SK-N-SH (cell line): ENCODE results near the gene SUCLG2. TPM values are rescaled to one million over a fixed set of nuclear protein-coding genes. Genes with fewer than 3 reads are reported as not detected.

ENCODE experiments used
- CTCF ChIA-PET: fragments of 300-600, 350-600 bp; formaldehyde crosslinking; extraction: SDS; loops from one replicate; lab custom pipeline; 2021; lab: Yijun Ruan, JAX
- POLR2A ChIA-PET: fragments of 350-600 bp; sonication (Branson Sonifier 250); formaldehyde crosslinking; extraction: SDS; loops from one replicate; lab custom pipeline; 2020; ENCODE audit warnings: antibody characterized with exemption, inconsistent platforms; lab: Yijun Ruan, JAX
- DNase-seq: peaks from one replicate; pipeline ENCODE4 v3.0.0; 2012
- H2AFZ ChIP-seq: fragments of 200-600 bp; sonication (generic); 2 replicates; pipeline ENCODE4 v1.8.1; 2016; ENCODE audit warnings: antibody characterized with exemption, mild to moderate bottlenecking, low read depth
- H3F3A ChIP-seq: fragments of 200-600 bp; sonication (generic); replicated peaks from 2 replicates; pipeline ENCODE3; 2016; ENCODE audit warnings: antibody characterized with exemption, mild to moderate bottlenecking; ENCODE audit not compliant: insufficient read depth
- H3K27ac ChIP-seq, 2 experiments: fragments of 200-500 bp in 1 of 2; fragments of 200-600 bp in 1 of 2; sonication (Bioruptor generic) in 1 of 2; sonication (generic), shearing (Covaris generic) in 1 of 2; 2 replicates each; pipeline versions ENCODE4 v1.5.1 to v1.6.1; 2014 to 2016; ENCODE audit warnings: low read depth in 2 of 2, inconsistent platforms in 1 of 2, low read length in 1 of 2, mild to moderate bottlenecking in 1 of 2, mixed read lengths in 1 of 2
- H3K27me3 ChIP-seq: fragments of 200-600 bp; sonication (generic), shearing (Covaris generic); 2 replicates; pipeline ENCODE4 v1.6.1; 2016; ENCODE audit warnings: mixed run types; ENCODE audit not compliant: insufficient read depth
- H3K36me3 ChIP-seq, 2 experiments: fragments of 200-500 bp in 1 of 2; fragments of 200-600 bp in 1 of 2; sonication (Bioruptor generic) in 1 of 2; sonication (generic) in 1 of 2; replicated peaks in 1 of 2; 2 replicates each; pipeline versions ENCODE3 to v1.5.1; 2014 to 2016; ENCODE audit warnings: low read length in 1 of 2, mild to moderate bottlenecking in 1 of 2; ENCODE audit not compliant: insufficient read depth in 2 of 2, control insufficient read depth in 1 of 2
- H3K4me1 ChIP-seq, 2 experiments: fragments of 200-500 bp in 1 of 2; fragments of 200-600 bp in 1 of 2; sonication (Bioruptor generic) in 1 of 2; sonication (generic), shearing (Covaris generic) in 1 of 2; 2 replicates each; pipeline versions ENCODE4 v1.5.1 to v1.6.1; 2014 to 2016; ENCODE audit warnings: low read depth in 1 of 2, low read length in 1 of 2, mixed run types in 1 of 2; ENCODE audit not compliant: insufficient read depth in 2 of 2, control insufficient read depth in 1 of 2
- H3K4me2 ChIP-seq: fragments of 200-600 bp; sonication (generic), shearing (Covaris generic); 2 replicates; pipeline ENCODE4 v1.6.1; 2017; ENCODE audit warnings: mixed run types
- H3K4me3 ChIP-seq, 2 experiments: fragments of 200-500 bp in 1 of 2; fragments of 200-600 bp in 1 of 2; sonication (Bioruptor generic) in 1 of 2; sonication (generic), shearing (Covaris generic) in 1 of 2; 2 replicates each; pipeline versions ENCODE4 v1.5.1 to v1.8.1; 2014 to 2016; ENCODE audit warnings: low read depth in 2 of 2, inconsistent platforms in 1 of 2, low read length in 1 of 2, mild to moderate bottlenecking in 1 of 2, mixed read lengths in 1 of 2, moderate library complexity in 1 of 2
- H3K79me2 ChIP-seq: fragments of 200-600 bp; sonication (generic); 2 replicates; pipeline ENCODE4 v1.8.1; 2017; ENCODE audit warnings: mild to moderate bottlenecking; ENCODE audit not compliant: insufficient read depth
- H3K9ac ChIP-seq: fragments of 200-600 bp; sonication (generic); 2 replicates; pipeline ENCODE4 v1.6.1; 2017; ENCODE audit warnings: mixed run types
- H3K9me2 ChIP-seq: fragments of 200-600 bp; sonication (generic); 2 replicates; pipeline ENCODE4 v1.6.1; 2017; ENCODE audit warnings: mixed run types
- H3K9me3 ChIP-seq: fragments of 200-600 bp; sonication (generic); 2 replicates; pipeline ENCODE4 v1.6.1; 2017; ENCODE audit warnings: mixed run types, mild to moderate bottlenecking, moderate library complexity
- H4K20me1 ChIP-seq: fragments of 200-600 bp; sonication (generic); 2 replicates; pipeline ENCODE4 v1.6.1; 2017; ENCODE audit warnings: mild to moderate bottlenecking, mixed run types; ENCODE audit not compliant: insufficient read depth
- CHD2 ChIP-seq: fragments of 150-350 bp; IDR thresholded peaks from 2 replicates; pipeline ENCODE4 v1.6.1; 2018; ENCODE audit warnings: low read length; ENCODE audit not compliant: partially characterized antibody
- ELF1 ChIP-seq: IDR thresholded peaks from 2 replicates; pipeline ENCODE4 v1.4.0; 2012
- FOXM1 ChIP-seq: IDR thresholded peaks from 2 replicates; pipeline ENCODE4 v1.4.0; 2012; ENCODE audit warnings: low read depth, mild to moderate bottlenecking
- GABPA ChIP-seq: IDR thresholded peaks from 2 replicates; pipeline ENCODE4 v1.4.0; 2012; ENCODE audit warnings: low read depth, mild to moderate bottlenecking
- GATA2 ChIP-seq: sonication (generic); formaldehyde crosslinking; IDR thresholded peaks from 2 replicates; pipeline ENCODE4 v1.5.0; 2020; ENCODE audit warnings: mild to moderate bottlenecking, missing genetic modification reagents
- IRF3 ChIP-seq: fragments of 150-350 bp; IDR thresholded peaks from 2 replicates; pipeline ENCODE4 v1.6.1; 2016; ENCODE audit warnings: mild to moderate bottlenecking, low read depth, low read length
- JUND ChIP-seq: IDR thresholded peaks from 2 replicates; pipeline ENCODE4 v1.4.0; 2012
- MXI1 ChIP-seq: IDR thresholded peaks from 2 replicates; pipeline ENCODE4 v1.6.1; 2012; ENCODE audit warnings: mild to moderate bottlenecking, low read depth, low read length, improper control_type of control experiment
- NFIC ChIP-seq: IDR thresholded peaks from 2 replicates; pipeline ENCODE4 v1.4.0; 2012; ENCODE audit warnings: borderline replicate concordance
- PBX3 ChIP-seq: IDR thresholded peaks from 2 replicates; pipeline ENCODE4; 2012
- RAD21 ChIP-seq: IDR thresholded peaks from 2 replicates; pipeline ENCODE4 v1.6.1; 2012; ENCODE audit warnings: mild to moderate bottlenecking, low read length
- RFX5 ChIP-seq: IDR thresholded peaks from 2 replicates; pipeline ENCODE4 v1.6.1; 2012; ENCODE audit warnings: mild to moderate bottlenecking, improper control_type of control experiment, low read length
- RXRA ChIP-seq: IDR thresholded peaks from 2 replicates; pipeline ENCODE4 v1.4.0; 2012; ENCODE audit warnings: low read depth, mild to moderate bottlenecking, borderline replicate concordance
- TAF1 ChIP-seq: IDR thresholded peaks from 2 replicates; pipeline ENCODE4 v1.6.1; 2012; ENCODE audit warnings: low read depth, mild to moderate bottlenecking, low read length, moderate library complexity, borderline replicate concordance
- YY1 ChIP-seq: IDR thresholded peaks from 2 replicates; pipeline ENCODE4 v1.4.0; 2012; ENCODE audit warnings: low read depth, mild to moderate bottlenecking
- WGBS: methylation state at CpG from one replicate; pipeline ENCODE4 v1.1.6; 2017; ENCODE audit warnings: low lambda C conversion rate; 5-methylcytosine and 5-hydroxymethylcytosine counted together
- polyA plus RNA-seq, 3 experiments: library from polyadenylated mRNA; depleted of rRNA; stranded (reverse); fragments of >200 nt; gene quantifications; 2 replicates each; pipeline ENCODE4 v1.2.3, GENCODE V29; 2012

Gene SUCLG2
- polyA plus RNA-seq, 1 of the 3 experiments (the other 2 are of a cell fraction): 20.2 TPM

- H3K27me3 ChIP-seq: no peaks in the 10 kb centered on the region
- no peaks in the 10 kb centered on the region for H3K9me2 ChIP-seq
- DNase-seq: no peak
- no peak overlapping the region for H3K27ac ChIP-seq
- no peak for TF ChIP-seq ELF1
- TF ChIP-seq GATA2: no peak
- TF ChIP-seq RFX5: no peak
- no peak for TF ChIP-seq RAD21
- TF ChIP-seq PBX3: no peak
- no peak for TF ChIP-seq RXRA
- TF ChIP-seq MXI1: no peak
- TF ChIP-seq YY1: no peak
- no peak for TF ChIP-seq NFIC
- H2AFZ ChIP-seq: no peak overlapping the region
- WGBS: 63% methylated on average over 5 of the region's 5 CpGs
- ChIA-PET POLR2A (no interaction called here), CTCF (interaction anchor here (1.4 kb wide), 1 partner anchor 27 kb away, joined by 3 read pairs; no protein-coding TSS in a partner anchor)
- peaks cover 0 to 10% of the 10 kb centered on the region in 2 experiments for H3K36me3 ChIP-seq
- no peaks in the 10 kb centered on the region for H4K20me1 ChIP-seq
- no peaks in the 10 kb centered on the region; the same call in 1 of the 2 replicates for H3K79me2 ChIP-seq
- no peak overlapping the region for H3K9ac ChIP-seq
- H3K9me3 ChIP-seq: no peaks in the 10 kb centered on the region
- H3K4me3 ChIP-seq: no peak overlapping the region
- no peak overlapping the region for H3K4me2 ChIP-seq
- H3K4me1 ChIP-seq: no peaks in the 10 kb centered on the region
- peaks cover 6% of the 10 kb centered on the region for H3F3A ChIP-seq
These were observed 86.5 kb downstream of the SUCLG2 start for GRCh38 chr3:67567893-67568292.

- H3F3A ChIP-seq: peaks cover 6% of the 10 kb centered on the region
- no peak overlapping the region for H3K9ac ChIP-seq
- H3K27me3 ChIP-seq: no peaks in the 10 kb centered on the region
- no peak overlapping the region for H3K4me2 ChIP-seq
- WGBS: 84% methylated on average over 1 of the region's 1 CpG
- no peak overlapping the region for H2AFZ ChIP-seq
- CTCF ChIA-PET: interaction anchor here (1.0 kb wide), 1 partner anchor 181 kb away, joined by 3 read pairs; no protein-coding TSS in a partner anchor
- H3K4me1 ChIP-seq: no peaks in the 10 kb centered on the region
- POLR2A ChIA-PET: no interaction called here
- H3K9me2 ChIP-seq: no peaks in the 10 kb centered on the region
- H3K27ac ChIP-seq: no peak overlapping the region
- H3K79me2 ChIP-seq: peaks cover 5% of the 10 kb centered on the region; the same call in 1 of the 2 replicates
- TF ChIP-seq IRF3 (no peak), GABPA (no peak), FOXM1 (no peak), JUND (no peak), TAF1 (no peak), CHD2 (no peak)
- TF ChIP-seq, all 33 proteins: peak for 0
- Histone ChIP-seq H3K36me3 (peaks cover 0 to 8% of the 10 kb centered on the region in 2 experiments), H4K20me1 (no peaks in the 10 kb centered on the region), H3K4me3 (no peak overlapping the region), H3K9me3 (no peaks in the 10 kb centered on the region)
- no peak for DNase-seq
These were observed 89.4 kb downstream of the SUCLG2 start for GRCh38 chr3:67564973-67565372.
